HG02943 (cell line): ENCODE results near the gene ATP8A1.

Experiments
- ATAC-seq: cut with Tn5 transposase; IDR thresholded peaks from one replicate; pipeline ENCODE4 v1.9.1; 2021; ENCODE audit warnings: mild to moderate bottlenecking, low read depth, moderate library complexity; ENCODE audit not compliant: unreplicated experiment

Gene ATP8A1

DNA sequence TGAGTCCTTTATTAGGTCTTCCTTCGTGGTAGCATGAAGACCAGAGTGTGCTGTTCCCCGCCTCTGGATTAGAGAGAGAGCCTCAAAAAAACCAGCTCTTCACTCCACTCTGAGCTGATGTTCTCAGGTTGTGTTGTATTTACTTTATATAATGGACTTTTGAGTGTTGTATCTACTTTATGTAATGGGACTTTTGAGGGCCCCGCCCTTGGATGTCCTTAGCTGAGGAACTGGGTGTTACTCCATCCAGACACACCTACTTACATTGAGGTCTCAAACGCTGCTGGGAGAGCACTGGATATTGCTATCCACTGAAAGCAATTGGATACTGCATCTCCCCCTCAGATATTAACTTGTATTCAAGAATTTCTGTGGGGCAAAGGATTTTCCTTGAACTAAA lies 28.2 kb downstream of the ATP8A1 start:
- no peak for ATAC-seq

- peak; percentile 94 for ATAC-seq
Observed at GRCh38 chr4:42627885-42628646, 28.8 kb downstream of the ATP8A1 start.

DNA sequence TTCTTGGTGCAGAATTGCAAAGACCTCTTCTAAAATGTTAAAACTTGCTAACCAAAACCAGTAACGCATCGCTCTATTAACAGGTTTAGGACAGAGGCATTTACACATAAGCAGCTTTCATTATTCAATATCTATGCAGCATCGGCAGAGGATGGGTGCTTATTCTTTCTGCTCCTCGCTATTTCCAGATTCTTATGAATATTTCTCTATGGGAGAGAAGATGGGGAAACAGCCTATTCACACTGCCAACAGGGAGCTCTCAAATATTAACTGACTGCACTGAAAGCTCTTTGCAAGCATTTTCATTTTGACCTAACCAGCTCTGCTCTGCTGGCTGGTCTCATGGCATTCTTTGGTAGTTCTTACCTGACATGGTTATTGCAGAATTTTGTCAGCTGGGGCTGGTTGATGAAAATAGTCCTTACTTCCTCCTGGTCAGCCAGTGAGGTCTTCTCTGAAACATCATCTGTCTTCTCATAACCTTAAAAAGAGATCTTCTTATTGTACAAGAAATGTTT lies 30.2 kb downstream of the ATP8A1 start:
- no peak for ATAC-seq

DNA sequence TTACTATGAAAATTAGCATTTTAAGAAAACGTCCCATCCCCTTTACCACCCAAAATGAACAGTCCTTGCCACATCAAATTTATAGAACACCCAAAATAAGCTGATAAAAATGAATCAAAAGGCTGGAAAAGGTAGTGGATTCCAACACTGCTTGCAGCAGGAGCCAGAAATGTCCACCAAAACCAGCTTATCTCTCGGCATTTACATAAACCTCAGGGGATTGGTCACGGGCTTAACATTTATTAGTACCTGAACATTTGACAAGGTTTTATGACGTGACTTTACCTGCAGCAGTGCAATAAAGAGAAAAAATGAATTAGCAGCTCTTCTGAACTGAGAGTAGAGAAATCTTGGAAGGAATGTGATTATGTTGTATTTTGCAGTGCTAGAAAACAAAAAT lies 31.6 kb downstream of the ATP8A1 start:
- no peak for ATAC-seq

GRCh38 chr4:42624551-42624950 lies 32.4 kb downstream of the ATP8A1 start:
- no peak for ATAC-seq

- no peak for ATAC-seq
Observed at GRCh38 chr4:42618023-42618422, 38.9 kb downstream of the ATP8A1 start.

- no peak for ATAC-seq
Observed at GRCh38 chr4:42617030-42617429, 39.9 kb downstream of the ATP8A1 start.

DNA sequence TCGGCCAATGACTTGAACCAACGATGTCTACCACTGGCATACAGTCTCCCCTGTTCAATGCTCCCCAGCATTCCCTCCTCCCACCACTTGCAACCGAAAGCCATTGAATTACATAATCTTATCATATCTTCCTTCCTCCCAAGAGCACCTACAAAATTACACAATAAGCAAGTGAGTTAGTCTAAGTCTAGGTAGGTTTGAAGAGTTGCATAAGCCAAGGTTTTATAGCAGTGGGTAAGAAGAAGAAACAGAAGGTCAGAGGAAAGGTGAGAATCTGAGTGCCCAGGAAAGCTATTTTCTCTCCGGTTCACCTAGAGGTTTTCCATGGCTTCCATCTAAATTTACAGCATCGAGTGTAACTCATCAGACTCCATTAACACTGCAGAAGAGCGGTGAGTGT lies 40.3 kb downstream of the ATP8A1 start:
- ATAC-seq, result no peak

DNA sequence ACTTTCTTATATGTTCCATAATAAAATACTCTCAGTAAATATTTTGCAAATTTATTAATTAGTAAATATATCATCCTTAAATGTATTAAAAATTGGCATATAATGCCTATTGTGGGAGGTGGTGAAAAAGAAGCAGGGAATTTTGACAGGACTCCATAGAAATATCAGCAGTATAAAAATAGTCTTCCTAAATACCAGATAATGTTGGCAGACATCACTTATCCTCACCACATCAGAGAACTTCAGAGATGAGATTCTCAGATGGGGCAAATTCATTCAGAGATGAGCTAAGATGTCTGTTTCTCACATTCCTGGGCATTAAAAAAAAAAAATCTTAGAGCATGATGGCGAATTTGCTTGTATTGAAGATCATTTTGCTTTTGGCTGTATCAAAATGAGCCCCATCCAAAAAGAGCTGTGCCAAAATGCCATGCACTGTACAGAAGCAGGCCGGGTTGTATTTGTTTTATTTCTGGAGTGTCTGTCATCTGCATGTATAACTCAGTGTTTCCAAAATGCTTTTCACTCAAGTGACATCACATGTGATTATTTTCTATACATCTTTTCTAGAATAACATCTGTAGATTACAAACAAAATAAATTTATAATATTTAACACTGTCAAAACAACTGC lies 41.7 kb downstream of the ATP8A1 start:
- no peak for ATAC-seq

DNA sequence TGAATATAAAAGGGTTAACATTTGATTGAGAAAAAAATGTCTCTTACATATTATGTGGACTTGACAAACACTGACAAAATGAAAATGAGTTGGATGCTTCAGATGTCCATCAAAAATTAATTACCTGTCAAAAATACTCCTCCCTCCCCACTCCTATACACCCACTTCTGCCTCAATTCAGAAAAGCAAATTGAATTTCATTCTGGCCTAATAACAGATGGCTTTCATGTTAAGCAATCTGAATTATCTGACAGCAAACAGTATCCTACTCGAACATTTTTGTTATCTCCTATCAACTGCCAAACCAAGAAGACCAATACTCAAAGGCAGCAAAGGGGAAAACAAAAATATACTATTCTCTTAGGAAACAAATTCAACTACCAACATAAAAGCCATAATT lies 44.0 kb downstream of the ATP8A1 start:
- no peak for ATAC-seq

DNA sequence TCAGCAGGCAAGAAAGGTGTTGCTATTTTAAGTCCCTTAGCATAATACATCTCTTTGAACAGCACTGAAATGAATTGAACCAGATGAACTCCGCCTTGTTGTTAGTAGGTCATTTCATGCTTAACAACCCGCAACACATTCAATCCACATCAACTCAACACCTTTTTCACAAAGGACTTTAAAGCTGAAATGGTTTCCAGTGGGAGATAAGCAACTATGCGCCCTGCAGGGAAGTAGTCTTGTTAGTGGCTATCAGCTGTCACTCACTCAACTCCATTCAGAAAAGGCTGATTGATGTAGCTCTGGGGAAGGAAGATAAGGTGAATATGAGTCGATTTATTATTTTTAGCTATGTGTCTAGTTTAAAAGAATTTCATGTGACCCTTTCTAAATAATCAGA lies 46.0 kb downstream of the ATP8A1 start:
- ATAC-seq, result no peak

GRCh38 chr4:42609051-42609450 lies 47.9 kb downstream of the ATP8A1 start:
- no peak for ATAC-seq

- ATAC-seq, result no peak
Observed at GRCh38 chr4:42608551-42608950, 48.4 kb downstream of the ATP8A1 start.

- ATAC-seq, result no peak
Observed at GRCh38 chr4:42607011-42607726, 49.7 kb downstream of the ATP8A1 start.

GRCh38 chr4:42605264-42605663 lies 51.6 kb downstream of the ATP8A1 start:
- ATAC-seq, result no peak

GRCh38 chr4:42603862-42604261 lies 53.0 kb downstream of the ATP8A1 start:
- ATAC-seq, result no peak

- no peak for ATAC-seq
Observed at GRCh38 chr4:42600578-42600977, 56.3 kb downstream of the ATP8A1 start.

DNA sequence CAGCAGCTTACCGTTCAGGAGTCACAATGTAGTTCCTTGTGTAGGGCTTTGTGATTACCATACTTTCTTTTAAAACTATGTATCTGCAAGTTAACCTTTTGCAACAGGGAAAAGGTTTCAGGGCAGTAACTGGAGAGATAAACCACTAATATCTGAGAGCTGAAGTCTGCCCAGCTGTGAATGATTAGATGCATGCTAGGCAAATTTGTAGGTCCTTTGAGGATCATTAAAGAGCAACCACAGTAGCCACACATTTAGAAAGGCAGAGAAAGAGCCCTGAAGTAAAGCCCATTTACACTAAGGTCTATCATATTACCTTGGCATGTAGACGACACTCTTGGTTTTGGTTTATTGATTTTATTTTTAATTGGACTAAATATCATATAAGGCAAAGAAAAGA lies 60.0 kb downstream of the ATP8A1 start:
- peak; percentile 71 for ATAC-seq

DNA sequence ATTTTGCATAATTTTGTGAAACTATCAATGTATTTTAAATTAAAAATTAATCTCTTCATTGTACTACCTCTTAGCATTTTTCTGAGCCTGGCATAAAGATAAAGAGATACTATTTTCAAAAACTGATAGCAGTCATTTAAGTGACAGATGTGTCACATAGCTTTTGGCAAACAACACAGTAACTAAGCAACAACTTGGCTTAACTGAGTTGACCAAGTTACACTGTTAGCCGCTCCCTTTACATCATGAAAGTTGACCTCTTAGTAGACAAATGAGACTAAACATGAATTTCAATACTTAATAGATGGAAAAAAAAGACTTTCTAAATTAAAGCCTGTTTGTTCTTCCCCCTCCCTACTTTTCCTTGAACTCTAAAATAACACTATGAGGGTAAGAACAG lies 62.0 kb downstream of the ATP8A1 start:
- no peak for ATAC-seq

GRCh38 chr4:42588909-42589308 lies 68.0 kb downstream of the ATP8A1 start:
- no peak for ATAC-seq

DNA sequence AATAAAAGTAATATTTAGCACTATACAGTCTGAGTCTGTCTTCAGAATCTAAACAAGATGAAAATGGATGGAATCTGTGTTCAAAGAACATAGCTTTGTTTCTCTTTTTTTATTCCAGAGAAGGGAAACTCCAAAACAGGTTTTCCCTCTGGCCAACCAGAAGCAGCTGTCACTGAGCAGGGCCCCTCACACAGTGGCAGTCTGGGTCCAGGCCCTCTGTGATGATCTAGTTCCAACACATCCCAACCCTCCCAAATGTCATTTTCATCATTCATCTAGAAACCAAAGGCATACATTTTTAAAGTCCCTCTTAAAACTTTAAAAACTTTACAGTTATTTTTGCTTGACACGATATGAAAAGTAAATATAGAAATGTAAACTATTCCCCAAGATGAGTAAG lies 70.1 kb downstream of the ATP8A1 start:
- ATAC-seq, result no peak
